NT2/D1 (cell line): Measurements from ENCODE around the gene B3GAT3.

Experiments
- DNase-seq: peaks from one replicate; pipeline ENCODE4 v3.0.0-alpha.2; 2011; ENCODE audit warnings: low read depth, low spot score
- H3K27me3 ChIP-seq: 2 replicates; pipeline ENCODE4 v1.6.0; 2011; ENCODE audit warnings: mild to moderate bottlenecking; ENCODE audit not compliant: insufficient read length, insufficient read depth
- H3K36me3 ChIP-seq: 2 replicates; pipeline ENCODE4 v1.6.1; 2011; ENCODE audit warnings: mild to moderate bottlenecking, low read length, mixed read lengths; ENCODE audit not compliant: insufficient read depth, insufficient read length
- H3K4me1 ChIP-seq: 2 replicates; pipeline ENCODE4 v1.5.1; 2011; ENCODE audit not compliant: insufficient read depth, insufficient read length
- H3K4me3 ChIP-seq: 2 replicates; pipeline ENCODE4 v1.5.1; 2011; ENCODE audit warnings: low read depth; ENCODE audit not compliant: insufficient read length
- H3K9ac ChIP-seq: 2 replicates; pipeline ENCODE4 v1.6.0; 2011; ENCODE audit warnings: low read depth; ENCODE audit not compliant: insufficient read length
- H3K9me3 ChIP-seq: 2 replicates; pipeline ENCODE4 v1.5.1; 2011; ENCODE audit warnings: mild to moderate bottlenecking, low read length; ENCODE audit not compliant: insufficient read depth
- SUZ12 ChIP-seq: IDR thresholded peaks from 2 replicates; pipeline ENCODE4 v1.6.1; 2011; ENCODE audit not compliant: insufficient read length, insufficient read depth; ENCODE audit errors: extremely low read depth
- YY1 ChIP-seq: IDR thresholded peaks from 2 replicates; pipeline ENCODE4 v1.6.1; 2011; ENCODE audit not compliant: insufficient read length, insufficient read depth
- ZNF274 ChIP-seq: IDR thresholded peaks from 2 replicates; pipeline ENCODE4 v1.6.1; 2011; ENCODE audit warnings: mild to moderate bottlenecking, low read depth, low read length

The B3GAT3 gene

GRCh38 chr11:62601122-62601371, 20.7 kb downstream of the B3GAT3 start:
- Histone ChIP-seq H3K27me3 (peaks cover 2% of the 10 kb centered on the region), H3K36me3 (peaks cover 55% of the 10 kb centered on the region)

GRCh38 chr11:62600367-62601121, 21.2 kb downstream of the B3GAT3 start:
- H3K36me3 ChIP-seq: peaks cover 57% of the 10 kb centered on the region

More at GRCh38 chr11:62601122-62601371, 20.7 kb downstream of the B3GAT3 start:
- no peak for DNase-seq
- no peak for TF ChIP-seq YY1
- TF ChIP-seq ZNF274: no peak
- TF ChIP-seq SUZ12: no peak
- Histone ChIP-seq H3K4me3 (peak overlapping the region; percentile 95), H3K9ac (peak overlapping the region; percentile 99), H3K9me3 (no peaks in the 10 kb centered on the region), H3K4me1 (peaks cover 20% of the 10 kb centered on the region)

GRCh38 chr11:62599901-62600300, 21.9 kb downstream of the B3GAT3 start:
- Histone ChIP-seq H3K4me3 (peak overlapping the region; percentile 95), H3K9ac (peak overlapping the region; percentile 99), H3K4me1 (peaks cover 12% of the 10 kb centered on the region), H3K9me3 (no peaks in the 10 kb centered on the region), H3K27me3 (peaks cover 2% of the 10 kb centered on the region), H3K36me3 (peaks cover 59% of the 10 kb centered on the region)
- DNase-seq: no peak
- TF ChIP-seq ZNF274: no peak
- no peak for TF ChIP-seq SUZ12
- TF ChIP-seq YY1: no peak

More at GRCh38 chr11:62600367-62601121, 21.2 kb downstream of the B3GAT3 start:
- peak overlapping the region; percentile 95 for H3K4me3 ChIP-seq
- no peak for TF ChIP-seq ZNF274
- no peak for TF ChIP-seq YY1
- no peak for TF ChIP-seq SUZ12
- peaks cover 2% of the 10 kb centered on the region for H3K27me3 ChIP-seq
- H3K9ac ChIP-seq: peak overlapping the region; percentile 99
- no peaks in the 10 kb centered on the region for H3K9me3 ChIP-seq
- no peak for DNase-seq
- peaks cover 18% of the 10 kb centered on the region for H3K4me1 ChIP-seq

GRCh38 chr11:62599069-62599696, 22.6 kb downstream of the B3GAT3 start:
- Histone ChIP-seq H3K4me1 (peaks cover 10% of the 10 kb centered on the region), H3K36me3 (peaks cover 66% of the 10 kb centered on the region), H3K9ac (no peak overlapping the region), H3K4me3 (no peak overlapping the region), H3K9me3 (no peaks in the 10 kb centered on the region), H3K27me3 (peaks cover 2% of the 10 kb centered on the region)
- TF ChIP-seq SUZ12 (no peak), YY1 (no peak), ZNF274 (no peak)
- peak; percentile 90 for DNase-seq

- no peak for DNase-seq
- Histone ChIP-seq H3K9ac (no peak overlapping the region), H3K4me1 (peaks cover 14% of the 10 kb centered on the region), H3K36me3 (peaks cover 75% of the 10 kb centered on the region), H3K9me3 (no peaks in the 10 kb centered on the region), H3K27me3 (no peaks in the 10 kb centered on the region), H3K4me3 (no peak overlapping the region)
- TF ChIP-seq ZNF274 (no peak), SUZ12 (no peak), YY1 (no peak)
Measured at GRCh38 chr11:62595124-62595523, 26.7 kb downstream of the B3GAT3 start.

- peak; percentile 79 for DNase-seq
- no peaks in the 10 kb centered on the region for H3K27me3 ChIP-seq
- H3K36me3 ChIP-seq: peaks cover 65% of the 10 kb centered on the region
- peaks cover 14% of the 10 kb centered on the region for H3K4me1 ChIP-seq
- peak overlapping the region; percentile 51 for H3K9ac ChIP-seq
- no peak for TF ChIP-seq ZNF274
- TF ChIP-seq SUZ12: no peak
- TF ChIP-seq YY1: no peak
- no peaks in the 10 kb centered on the region for H3K9me3 ChIP-seq
- no peak overlapping the region for H3K4me3 ChIP-seq
Measured at GRCh38 chr11:62593434-62594044, 28.2 kb downstream of the B3GAT3 start.

- TF ChIP-seq YY1 (no peak), ZNF274 (no peak), SUZ12 (no peak)
Measured at GRCh38 chr11:62592989-62593421, 28.8 kb downstream of the B3GAT3 start.

More at GRCh38 chr11:62592989-62593421, 28.8 kb downstream of the B3GAT3 start:
- no peaks in the 10 kb centered on the region for H3K9me3 ChIP-seq
- no peak overlapping the region for H3K4me3 ChIP-seq
- H3K9ac ChIP-seq: no peak overlapping the region
- H3K27me3 ChIP-seq: no peaks in the 10 kb centered on the region
- H3K36me3 ChIP-seq: peaks cover 65% of the 10 kb centered on the region
- DNase-seq: no peak
- peaks cover 14% of the 10 kb centered on the region for H3K4me1 ChIP-seq
